Skeletal muscle satellite cell (primary cell): Measurements from ENCODE around the gene TPRG1L.

Source experiments
- H3K27me3 ChIP-seq: 2 replicates; pipeline ENCODE4 v1.7.0; 2013; ENCODE audit warnings: low read length; ENCODE audit not compliant: control insufficient read depth, insufficient read depth
- H3K36me3 ChIP-seq: 2 replicates; pipeline ENCODE4 v1.7.0; 2013; ENCODE audit warnings: mild to moderate bottlenecking, control low read depth, low read length; ENCODE audit not compliant: insufficient read depth
- H3K4me1 ChIP-seq: 2 replicates; pipeline ENCODE4 v1.7.0; 2013; ENCODE audit warnings: low read length; ENCODE audit not compliant: control insufficient read depth, insufficient read depth
- H3K4me2 ChIP-seq: 2 replicates; pipeline ENCODE4 v1.7.0; 2013; ENCODE audit warnings: mild to moderate bottlenecking, low read length
- H3K4me3 ChIP-seq: 2 replicates; pipeline ENCODE4 v1.7.0; 2013; ENCODE audit warnings: low read length
- H3K9ac ChIP-seq: 2 replicates; pipeline ENCODE4 v1.7.0; 2013; ENCODE audit warnings: mild to moderate bottlenecking, low read depth, low read length, moderate library complexity
- H3K9me3 ChIP-seq: replicated peaks from 2 replicates; pipeline ENCODE4 v1.7.0; 2013; ENCODE audit warnings: mild to moderate bottlenecking, control low read depth, low read length

TPRG1L gene

GRCh38 chr1:3632716-3633343 is 8.0 kb downstream of the TPRG1L start:
- Histone ChIP-seq H3K36me3 (peaks cover 68% of the 10 kb centered on the region), H3K9me3 (no peaks in the 10 kb centered on the region), H3K9ac (no peak overlapping the region), H3K4me3 (no peak overlapping the region), H3K27me3 (no peaks in the 10 kb centered on the region), H3K4me1 (no peaks in the 10 kb centered on the region), H3K4me2 (no peak overlapping the region)

- Histone ChIP-seq H3K4me3 (no peak overlapping the region), H3K27me3 (no peaks in the 10 kb centered on the region), H3K4me1 (no peaks in the 10 kb centered on the region), H3K36me3 (peaks cover 68% of the 10 kb centered on the region), H3K9ac (no peak overlapping the region), H3K9me3 (no peaks in the 10 kb centered on the region), H3K4me2 (no peak overlapping the region)
These were observed 8.7 kb downstream of the TPRG1L start for GRCh38 chr1:3633344-3634058.

- Histone ChIP-seq H3K27me3 (no peaks in the 10 kb centered on the region), H3K4me1 (no peaks in the 10 kb centered on the region), H3K9me3 (no peaks in the 10 kb centered on the region), H3K9ac (no peak overlapping the region), H3K36me3 (peaks cover 65% of the 10 kb centered on the region), H3K4me3 (no peak overlapping the region), H3K4me2 (no peak overlapping the region)
These were observed 9.4 kb downstream of the TPRG1L start for GRCh38 chr1:3634059-3634800.

- H3K27me3 ChIP-seq, result no peaks in the 10 kb centered on the region
- no peak overlapping the region for H3K9ac ChIP-seq
- H3K4me2 ChIP-seq, result no peak overlapping the region
- H3K9me3 ChIP-seq, result no peaks in the 10 kb centered on the region
- no peaks in the 10 kb centered on the region for H3K4me1 ChIP-seq
- peaks cover 48% of the 10 kb centered on the region for H3K36me3 ChIP-seq
- no peak overlapping the region for H3K4me3 ChIP-seq
These were observed 11.3 kb downstream of the TPRG1L start for GRCh38 chr1:3636080-3636479.

GRCh38 chr1:3636531-3636930 is 11.7 kb downstream of the TPRG1L start:
- Histone ChIP-seq H3K36me3 (peaks cover 48% of the 10 kb centered on the region), H3K4me1 (no peaks in the 10 kb centered on the region), H3K27me3 (no peaks in the 10 kb centered on the region), H3K9me3 (no peaks in the 10 kb centered on the region), H3K4me3 (no peak overlapping the region), H3K4me2 (no peak overlapping the region), H3K9ac (no peak overlapping the region)

GRCh38 chr1:3638027-3638426 is 13.2 kb downstream of the TPRG1L start:
- Histone ChIP-seq H3K4me1 (no peaks in the 10 kb centered on the region), H3K9ac (no peak overlapping the region), H3K36me3 (peaks cover 39% of the 10 kb centered on the region)

GRCh38 chr1:3638676-3639075 is 13.9 kb downstream of the TPRG1L start:
- Histone ChIP-seq H3K4me2 (no peak overlapping the region), H3K36me3 (peaks cover 38% of the 10 kb centered on the region), H3K9me3 (no peaks in the 10 kb centered on the region)

More at GRCh38 chr1:3638027-3638426, 13.2 kb downstream of the TPRG1L start:
- Histone ChIP-seq H3K9me3 (no peaks in the 10 kb centered on the region), H3K27me3 (no peaks in the 10 kb centered on the region), H3K4me2 (no peak overlapping the region), H3K4me3 (no peak overlapping the region)

GRCh38 chr1:3639397-3639911 is 14.6 kb downstream of the TPRG1L start:
- Histone ChIP-seq H3K9me3 (no peaks in the 10 kb centered on the region), H3K4me3 (no peak overlapping the region), H3K4me2 (no peak overlapping the region), H3K9ac (no peak overlapping the region), H3K4me1 (no peaks in the 10 kb centered on the region), H3K36me3 (peaks cover 33% of the 10 kb centered on the region), H3K27me3 (no peaks in the 10 kb centered on the region)

More at GRCh38 chr1:3638676-3639075, 13.9 kb downstream of the TPRG1L start:
- H3K9ac ChIP-seq, result no peak overlapping the region
- no peak overlapping the region for H3K4me3 ChIP-seq
- no peaks in the 10 kb centered on the region for H3K27me3 ChIP-seq
- H3K4me1 ChIP-seq, result no peaks in the 10 kb centered on the region

GRCh38 chr1:3640121-3640837 is 15.5 kb downstream of the TPRG1L start:
- Histone ChIP-seq H3K4me2 (no peak overlapping the region), H3K27me3 (no peaks in the 10 kb centered on the region), H3K36me3 (peaks cover 33% of the 10 kb centered on the region), H3K4me1 (no peaks in the 10 kb centered on the region), H3K9me3 (no peaks in the 10 kb centered on the region), H3K4me3 (no peak overlapping the region), H3K9ac (no peak overlapping the region)

GRCh38 chr1:3641046-3641760 is 16.4 kb downstream of the TPRG1L start:
- Histone ChIP-seq H3K36me3 (peaks cover 30% of the 10 kb centered on the region), H3K4me1 (no peaks in the 10 kb centered on the region), H3K9ac (no peak overlapping the region), H3K9me3 (no peaks in the 10 kb centered on the region), H3K27me3 (no peaks in the 10 kb centered on the region), H3K4me2 (no peak overlapping the region), H3K4me3 (no peak overlapping the region)
